ENCODE results near the gene KIT. TPM values are rescaled to one million over a fixed set of nuclear protein-coding genes. Genes with fewer than 3 reads are reported as not detected.

KIT gene
- total RNA-seq, 2 experiments from 2014 or later, result 0.10 TPM; not detected in 1

GRCh38 chr4:54781756-54782155 lies 124.0 kb downstream of the KIT start:
- ChIA-PET POLR2A (no interaction called here), CTCF (no interaction called here)
- Mint-ChIP-seq H3K4me3 (no peak overlapping the region), H3K36me3 (no peaks in the 10 kb centered on the region), H3K9me3 (no peaks in the 10 kb centered on the region), H3K27me3 (no peaks in the 10 kb centered on the region), H3K27ac (no peak overlapping the region), H3K4me1 (ENCODE audit: low read depth) (peaks cover 2% of the 10 kb centered on the region)
- intact Hi-C loops (cut with micrococcal nuclease), result no loop called here
- DNase-seq, result no peak

- no peak overlapping the region for H3K27ac Mint-ChIP-seq
- ChIA-PET CTCF (no interaction called here), POLR2A (no interaction called here)
- intact Hi-C loops (cut with micrococcal nuclease), result no loop called here
- no peaks in the 10 kb centered on the region for H3K36me3 Mint-ChIP-seq
- H3K27me3 Mint-ChIP-seq, result no peaks in the 10 kb centered on the region
- peaks cover 2% of the 10 kb centered on the region for H3K4me1 Mint-ChIP-seq (ENCODE audit: low read depth)
- H3K9me3 Mint-ChIP-seq, result no peaks in the 10 kb centered on the region
- H3K4me3 Mint-ChIP-seq, result no peak overlapping the region
- no peak for DNase-seq
Measured at GRCh38 chr4:54783402-54784110, 125.8 kb downstream of the KIT start.

- POLR2A ChIA-PET, result no interaction called here
- H3K27me3 Mint-ChIP-seq, result no peaks in the 10 kb centered on the region
- no peaks in the 10 kb centered on the region for H3K36me3 Mint-ChIP-seq
- no peak overlapping the region for H3K27ac Mint-ChIP-seq
- intact Hi-C loops (cut with micrococcal nuclease), result no loop called here
- no peak for DNase-seq
- CTCF ChIA-PET, result no interaction called here
- H3K9me3 Mint-ChIP-seq, result no peaks in the 10 kb centered on the region
- H3K4me3 Mint-ChIP-seq, result no peak overlapping the region
- peaks cover 2% of the 10 kb centered on the region for H3K4me1 Mint-ChIP-seq (ENCODE audit: low read depth)
Measured at GRCh38 chr4:54784161-54784671, 126.5 kb downstream of the KIT start.
